Epidermal melanocyte (primary cell): Measurements from ENCODE around the gene NAT16.
"Not testable (repeated sequence)": the region's sequence is repeated elsewhere in the genome, so short reads cannot be mapped to it uniquely, and the experiment has no call there.

Experiments used
- DNase-seq: peaks from one replicate; pipeline ENCODE4 v3.0.0; 2011; ENCODE audit warnings: low spot score; ENCODE audit not compliant: insufficient read length

NAT16 gene

GRCh38 chr7:101159696-101160674 lies 20.1 kb downstream of the NAT16 start:
- no peak for DNase-seq

GRCh38 chr7:101156866-101157589 lies 23.1 kb downstream of the NAT16 start:
- no peak for DNase-seq

- DNase-seq = no peak
Measured at GRCh38 chr7:101156277-101156676, 23.8 kb downstream of the NAT16 start.

GRCh38 chr7:101155303-101155702 lies 24.8 kb downstream of the NAT16 start:
- DNase-seq = no peak

- DNase-seq = no peak
Measured at GRCh38 chr7:101154693-101155102, 25.4 kb downstream of the NAT16 start.

- DNase-seq = peak; percentile 100
Measured at GRCh38 chr7:101153969-101154692, 26.0 kb downstream of the NAT16 start, which contains the start of gene AP1S1. AP1S1 (plus strand) TSS chr7:101154476; CDS start chr7:101154515, 39 bp downstream.

- DNase-seq = no peak
Measured at GRCh38 chr7:101151908-101152651, 28.0 kb downstream of the NAT16 start.

GRCh38 chr7:101140746-101141382 lies 39.2 kb downstream of the NAT16 start:
- no peak for DNase-seq

GRCh38 chr7:101140339-101140699 lies 39.8 kb downstream of the NAT16 start:
- no peak for DNase-seq

GRCh38 chr7:101138213-101138870 lies 41.8 kb downstream of the NAT16 start:
- DNase-seq = no peak

- DNase-seq = no peak
Measured at GRCh38 chr7:101137651-101138212, 42.4 kb downstream of the NAT16 start.

GRCh38 chr7:101134399-101134980 lies 45.6 kb downstream of the NAT16 start:
- no peak for DNase-seq

- no peak for DNase-seq
Measured at GRCh38 chr7:101133621-101134398, 46.3 kb downstream of the NAT16 start.

- not testable (repeated sequence) for DNase-seq
Measured at GRCh38 chr7:101132626-101133600, 47.2 kb downstream of the NAT16 start.

- no peak for DNase-seq
Measured at GRCh38 chr7:101129603-101130117, 50.4 kb downstream of the NAT16 start.

GRCh38 chr7:101128040-101128834 lies 51.9 kb downstream of the NAT16 start:
- DNase-seq = no peak
